Neutrophil (primary cell): Measurements from ENCODE around the gene SPIRE1.
"Not testable (repeated sequence)": the region's sequence is repeated elsewhere in the genome, so short reads cannot be mapped to it uniquely, and the experiment has no call there.

ENCODE experiments used
- H3K27ac ChIP-seq: fragments of 200-600 bp; sonication (generic); 2 replicates; pipeline ENCODE4 v1.5.1; 2016; ENCODE audit warnings: mild to moderate bottlenecking, moderate library complexity
- H3K27me3 ChIP-seq: fragments of 200-600 bp; sonication (generic); 2 replicates; pipeline ENCODE4 v1.6.0; 2016; ENCODE audit warnings: mild to moderate bottlenecking
- H3K36me3 ChIP-seq: fragments of 200-600 bp; sonication (generic); 2 replicates; pipeline ENCODE4 v1.5.1; 2017
- H3K4me1 ChIP-seq, 2 experiments: fragments of 200-600 bp in 1 of 2; sonication (generic) in 1 of 2; 1 replicate in 1 of 2; 2 replicates in 1 of 2; pipeline versions ENCODE4 v1.5.1 to v1.6.1; 2013 to 2016; ENCODE audit warnings: low read depth in 1 of 2, low read length in 1 of 2, mild to moderate bottlenecking in 1 of 2, moderate library complexity in 1 of 2; ENCODE audit not compliant: control insufficient read depth in 1 of 2, insufficient read depth in 1 of 2
- H3K4me3 ChIP-seq, 2 experiments: fragments of 200-600 bp in 1 of 2; sonication (generic) in 1 of 2; 1 replicate in 1 of 2; 2 replicates in 1 of 2; pipeline ENCODE4 v1.5.1; 2013 to 2016; ENCODE audit warnings: low read depth in 1 of 2, low read length in 1 of 2, mild to moderate bottlenecking in 1 of 2, moderate library complexity in 1 of 2
- H3K9me3 ChIP-seq: fragments of 200-600 bp; sonication (generic); 2 replicates; pipeline ENCODE4 v1.5.1; 2016
- CTCF ChIP-seq: fragments of 200-600 bp; sonication (generic); IDR thresholded peaks from 2 replicates; pipeline ENCODE4 v1.5.1; 2016; ENCODE audit warnings: antibody characterized with exemption

The SPIRE1 gene

DNA sequence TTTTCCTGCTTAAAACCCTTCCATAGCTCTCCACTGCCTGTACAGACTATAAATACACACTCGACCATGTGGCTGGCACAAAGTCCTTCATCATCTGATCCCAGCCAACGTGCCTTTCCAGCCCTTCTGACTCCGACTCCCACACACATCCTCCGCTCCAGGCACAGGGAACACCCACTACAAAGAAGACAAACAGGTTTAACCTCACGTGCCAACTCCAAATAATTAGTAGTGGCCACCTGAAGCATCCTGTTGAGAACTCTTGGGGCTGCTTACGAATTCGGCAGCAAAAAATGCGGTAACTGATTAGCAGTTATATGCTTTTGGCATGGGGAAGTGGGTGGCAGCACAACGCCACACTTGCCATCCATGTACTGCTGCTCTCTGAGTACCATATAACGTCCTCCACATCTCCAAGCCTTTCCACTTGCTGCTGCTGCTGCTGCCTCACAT is 12.1 kb downstream of the SPIRE1 start:
- no peaks in the 10 kb centered on the region for H3K9me3 ChIP-seq
- H3K4me1 ChIP-seq, result no peaks in the 10 kb centered on the region
- no peak overlapping the region for H3K27ac ChIP-seq
- no peaks in the 10 kb centered on the region for H3K36me3 ChIP-seq
- no peak overlapping the region for H3K4me3 ChIP-seq
- TF ChIP-seq CTCF, result no peak
- no peaks in the 10 kb centered on the region for H3K27me3 ChIP-seq

DNA sequence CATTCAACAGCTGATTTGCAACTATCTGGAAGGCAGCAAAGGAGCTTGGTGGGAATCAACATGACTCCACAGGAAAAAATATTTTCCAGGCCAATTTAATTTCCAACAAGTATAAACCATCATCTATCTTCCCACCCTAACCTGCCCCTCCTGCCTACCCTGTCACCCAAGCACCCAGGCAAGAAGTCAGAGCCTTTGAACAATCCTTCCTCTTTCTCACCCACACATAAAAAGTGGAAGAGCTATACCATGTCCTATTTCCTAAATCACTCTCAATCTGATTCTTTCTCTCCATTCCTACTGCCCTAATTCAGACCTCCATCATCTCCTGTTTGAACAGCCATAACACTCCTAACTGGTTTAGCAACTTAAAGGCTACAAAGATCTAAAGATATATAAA is 12.7 kb downstream of the SPIRE1 start:
- H3K36me3 ChIP-seq, result no peaks in the 10 kb centered on the region
- no peak overlapping the region for H3K27ac ChIP-seq
- H3K4me1 ChIP-seq, result no peaks in the 10 kb centered on the region
- no peak for TF ChIP-seq CTCF
- no peak overlapping the region for H3K4me3 ChIP-seq
- no peaks in the 10 kb centered on the region for H3K27me3 ChIP-seq
- H3K9me3 ChIP-seq, result no peaks in the 10 kb centered on the region

DNA sequence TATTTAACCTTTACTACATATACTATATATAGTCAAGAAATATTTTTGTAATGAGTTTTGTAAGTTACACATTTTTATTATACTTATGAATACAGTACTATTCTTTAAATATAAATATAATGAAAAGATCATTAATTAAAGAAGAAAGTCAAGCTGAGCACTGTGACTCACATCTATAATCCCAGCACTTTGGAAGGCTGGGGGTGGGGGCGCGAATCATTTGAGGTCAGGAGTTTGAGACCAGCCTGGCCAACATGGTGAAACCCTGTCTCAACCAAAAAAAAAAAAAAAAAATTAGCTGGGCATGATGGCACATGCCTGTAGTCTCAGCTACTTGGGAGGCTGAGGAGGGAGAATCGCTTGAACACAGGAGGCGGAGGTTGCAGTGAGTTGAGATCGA is 14.2 kb downstream of the SPIRE1 start:
- not testable (repeated sequence) for H3K36me3 ChIP-seq, H3K27me3 ChIP-seq, H3K9me3 ChIP-seq, H3K27ac ChIP-seq, H3K4me3 ChIP-seq, H3K4me1 ChIP-seq

DNA sequence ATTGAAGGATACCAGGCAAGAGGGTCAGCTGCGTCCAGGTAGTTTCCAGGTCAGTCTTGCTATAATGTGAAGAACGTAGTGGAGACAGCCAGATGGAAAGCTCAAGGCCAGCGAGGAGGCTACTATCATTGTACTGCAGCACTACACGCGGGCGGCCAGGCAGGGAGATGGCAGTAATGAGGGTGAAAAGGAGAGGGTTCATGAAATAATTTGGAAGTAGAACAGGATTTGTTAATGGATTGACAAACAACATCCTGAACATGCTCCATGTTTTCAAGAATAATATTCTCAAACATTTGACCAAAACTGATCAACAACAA is 17.1 kb downstream of the SPIRE1 start:
- no peaks in the 10 kb centered on the region for H3K9me3 ChIP-seq
- no peaks in the 10 kb centered on the region for H3K36me3 ChIP-seq
- H3K4me3 ChIP-seq, result no peak overlapping the region
- H3K4me1 ChIP-seq, result no peaks in the 10 kb centered on the region
- no peak for TF ChIP-seq CTCF
- H3K27me3 ChIP-seq, result no peaks in the 10 kb centered on the region
- H3K27ac ChIP-seq, result no peak overlapping the region

DNA sequence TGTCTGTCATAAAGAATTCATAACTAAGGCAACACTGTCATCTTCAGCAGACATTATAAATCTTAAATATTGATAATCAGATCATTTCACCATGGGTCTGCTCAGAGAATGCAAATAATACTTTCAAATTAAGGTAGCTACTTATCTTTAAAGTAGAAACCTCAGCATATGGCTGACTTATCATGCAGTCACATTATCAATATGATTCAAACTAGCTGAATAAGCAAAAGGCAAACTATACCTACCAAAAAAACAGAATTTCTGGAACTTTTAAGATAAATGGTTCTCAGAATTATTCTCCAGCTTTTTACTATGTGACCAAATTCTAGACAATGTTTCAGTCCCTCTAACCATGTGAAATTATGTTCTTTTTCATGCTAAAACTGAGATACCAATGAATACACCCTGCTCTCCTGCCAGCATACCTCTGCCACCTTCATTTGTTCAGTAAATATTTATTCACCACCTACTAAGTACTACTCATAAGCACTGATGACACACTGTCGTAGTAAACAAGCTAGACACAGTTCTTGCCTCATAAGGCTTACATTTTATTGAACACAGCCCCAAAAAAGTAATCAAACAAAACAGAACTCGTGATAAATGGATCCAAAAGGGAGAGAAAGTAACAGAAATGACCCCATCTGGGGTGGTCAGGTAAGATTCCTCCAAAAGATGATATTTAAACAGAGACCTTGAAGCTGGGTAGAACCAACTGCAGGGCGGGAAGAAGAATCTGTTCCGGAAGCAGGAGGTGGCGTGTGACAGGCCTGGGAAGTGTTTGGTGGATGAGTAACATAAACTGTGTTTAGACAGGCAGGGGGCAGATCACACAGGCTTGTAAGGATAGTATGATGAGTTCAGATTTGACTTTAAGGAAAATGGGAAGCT is 17.7 kb downstream of the SPIRE1 start:
- TF ChIP-seq CTCF, result no peak

DNA sequence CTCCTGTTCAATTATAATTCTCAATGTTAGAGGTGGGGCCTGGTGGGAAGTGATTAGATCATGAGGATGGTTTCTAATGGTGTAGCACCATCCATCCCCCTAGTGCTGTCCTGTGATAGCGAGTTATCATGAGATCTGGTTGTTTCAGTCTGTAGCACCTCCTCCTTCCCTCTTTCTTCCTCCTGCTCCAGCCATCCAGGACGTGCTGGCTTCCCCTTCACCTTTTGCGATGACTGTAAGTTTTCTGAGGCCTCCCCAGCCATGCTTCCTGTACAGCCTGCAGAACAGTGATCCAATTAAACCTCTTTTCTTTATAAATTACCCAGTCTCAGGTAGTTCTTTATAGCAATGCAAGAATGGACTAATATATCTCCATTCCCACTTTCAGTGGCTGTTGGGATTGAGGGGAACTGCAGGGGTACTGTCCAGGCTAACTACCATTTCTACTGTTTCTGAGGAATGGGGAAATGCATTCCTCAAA is 19.2 kb downstream of the SPIRE1 start:
- H3K27ac ChIP-seq, result no peak overlapping the region
- H3K4me1 ChIP-seq, result no peaks in the 10 kb centered on the region
- no peaks in the 10 kb centered on the region for H3K36me3 ChIP-seq
- no peaks in the 10 kb centered on the region for H3K9me3 ChIP-seq
- no peak overlapping the region for H3K4me3 ChIP-seq
- no peak for TF ChIP-seq CTCF
- no peaks in the 10 kb centered on the region for H3K27me3 ChIP-seq

More for the DNA sequence above, 17.7 kb downstream of the SPIRE1 start:
- Histone ChIP-seq H3K9me3 (no peaks in the 10 kb centered on the region), H3K27me3 (no peaks in the 10 kb centered on the region), H3K4me3 (no peak overlapping the region), H3K27ac (no peak overlapping the region), H3K36me3 (no peaks in the 10 kb centered on the region), H3K4me1 (no peaks in the 10 kb centered on the region)
